HL-60/S4 treated with retinoic acid at 250 ng/mL for 4 days and 3 days (cell line): Measurements from ENCODE around the gene SLC29A1.

Experiments used
- in situ Hi-C: fragments of 300-500 bp; cut with MboI; formaldehyde crosslinking; loops from 2 replicates; pipeline ENCODE4 v1.7.0; 2022; ENCODE audit warnings: low sequenced_read_pairs

Gene SLC29A1

GRCh38 chr6:44234101-44235025 lies 11.0 kb downstream of the SLC29A1 start:
- in situ Hi-C loops, result no loop called here

- in situ Hi-C loops, result no loop called here
These were observed 11.9 kb downstream of the SLC29A1 start for GRCh38 chr6:44235269-44235668.

DNA sequence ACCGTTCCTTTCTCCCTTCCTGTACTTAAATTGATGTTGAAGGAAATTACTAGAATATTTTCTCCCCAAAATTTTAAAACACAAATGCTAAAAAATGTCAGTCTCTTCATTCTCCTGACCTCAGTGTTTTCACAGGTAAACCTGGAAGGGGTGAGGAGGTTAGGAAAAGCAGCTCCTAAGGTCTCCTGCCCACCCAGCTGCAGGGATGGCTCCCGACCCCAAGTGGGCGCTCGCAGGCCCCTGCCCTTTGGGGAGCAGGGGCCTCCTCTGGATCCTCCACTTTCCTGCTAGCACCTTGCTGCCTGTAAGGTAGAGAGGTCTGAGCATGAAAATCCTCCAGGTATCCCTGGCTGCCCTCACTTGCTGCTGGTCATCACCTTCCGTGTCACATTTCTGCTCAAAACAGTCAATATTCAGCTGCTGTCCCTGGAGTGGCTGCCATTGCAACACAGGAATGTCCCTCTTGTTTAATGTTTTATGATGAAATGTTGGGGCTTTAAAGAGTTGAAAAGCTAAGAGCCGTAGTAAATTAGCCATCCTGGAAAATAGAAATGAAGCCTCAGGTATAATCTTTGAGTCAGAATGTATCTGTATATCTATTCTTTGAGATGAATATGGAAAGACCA lies 12.6 kb downstream of the SLC29A1 start:
- in situ Hi-C loops, result no loop called here

DNA sequence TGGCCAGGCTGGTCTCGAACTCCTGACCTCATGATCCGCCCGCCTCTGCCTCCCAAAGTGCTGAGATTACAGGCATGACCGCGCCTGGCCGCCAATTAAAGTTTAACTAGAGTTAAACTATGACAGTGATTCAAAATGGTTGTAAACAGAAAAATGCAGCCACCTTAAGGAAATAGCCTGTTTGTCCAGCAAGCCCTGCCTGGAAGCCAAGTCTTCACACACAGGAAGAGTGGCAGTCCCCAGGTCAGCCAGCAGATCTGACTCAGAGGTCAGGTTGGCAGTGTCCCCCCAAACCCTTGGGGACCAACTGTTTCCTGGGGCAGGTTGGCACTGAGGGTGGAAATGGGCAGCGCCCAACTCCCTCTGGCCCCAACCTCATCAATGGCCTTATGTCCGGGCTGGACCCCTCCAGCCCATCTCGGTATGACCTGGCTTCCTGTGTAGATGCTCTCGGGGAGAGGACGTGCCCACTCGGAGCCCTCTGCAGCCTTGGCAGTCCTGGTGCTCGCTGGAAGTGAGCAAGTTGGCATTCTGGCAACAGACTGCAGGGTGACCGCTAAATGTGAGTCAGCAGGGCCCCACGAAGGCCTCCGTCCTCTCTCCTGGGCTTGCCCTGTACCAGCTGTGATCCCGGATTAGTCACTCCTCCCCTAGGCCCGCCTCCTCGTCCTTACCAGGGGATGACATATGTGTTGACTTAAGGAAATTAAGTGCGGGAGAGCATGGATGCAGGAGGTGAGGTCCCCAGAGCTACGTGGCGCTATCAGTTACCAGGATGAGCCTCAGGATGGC lies 13.8 kb downstream of the SLC29A1 start:
- in situ Hi-C loops, result no loop called here

- in situ Hi-C loops, result no loop called here
These were observed 14.5 kb downstream of the SLC29A1 start for GRCh38 chr6:44237813-44238433.

DNA sequence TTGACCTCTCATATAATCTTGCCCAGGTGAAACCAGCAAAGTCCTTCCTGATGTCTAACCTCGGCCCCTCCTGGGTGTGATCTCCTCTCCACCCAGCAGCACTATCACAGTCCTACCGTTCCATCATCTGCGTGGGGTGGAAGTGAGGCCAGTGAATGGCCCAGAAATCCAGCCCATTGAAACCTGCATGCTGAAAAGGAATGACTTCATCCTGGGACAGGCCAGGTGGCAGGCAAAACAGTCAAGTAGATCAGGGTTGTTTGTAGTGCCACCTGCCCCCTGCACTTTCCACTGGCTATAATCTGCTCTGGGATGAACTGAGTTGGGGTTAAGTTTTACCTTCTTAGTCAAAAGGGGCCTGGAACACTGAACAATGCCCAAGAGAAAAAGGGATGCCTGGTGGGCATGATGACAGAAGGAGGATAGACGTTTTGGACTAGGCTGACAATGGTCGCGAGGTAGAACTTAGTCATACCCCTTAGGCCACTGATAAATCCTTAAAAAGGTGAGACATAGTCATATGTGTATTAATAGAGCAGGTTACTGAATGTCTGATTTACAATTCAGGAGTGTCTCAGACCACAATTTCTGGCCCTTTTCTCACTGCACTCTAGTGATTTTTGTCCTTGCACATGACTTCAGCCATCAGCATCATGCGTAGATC lies 15.4 kb downstream of the SLC29A1 start:
- in situ Hi-C loops, result no loop called here

DNA sequence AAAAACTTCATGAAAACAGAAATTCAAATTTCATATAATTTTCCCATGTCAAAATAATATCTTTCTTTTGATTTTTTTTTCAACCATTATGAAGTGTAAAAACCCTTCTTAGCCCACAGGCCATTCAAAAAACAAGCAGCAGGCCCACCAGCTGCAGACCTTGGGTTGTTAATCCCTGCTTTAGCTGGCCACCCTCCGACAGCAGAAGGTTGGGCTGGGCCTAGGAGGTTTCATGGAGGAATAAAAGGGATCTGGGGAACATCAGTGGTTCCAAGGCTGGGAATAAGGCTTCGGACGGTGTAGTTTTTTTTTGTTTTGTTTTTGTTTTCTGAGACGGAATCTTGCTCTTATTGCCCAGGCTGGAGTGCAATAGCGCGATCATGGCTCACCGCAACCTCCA lies 19.9 kb downstream of the SLC29A1 start:
- in situ Hi-C loops, result no loop called here

DNA sequence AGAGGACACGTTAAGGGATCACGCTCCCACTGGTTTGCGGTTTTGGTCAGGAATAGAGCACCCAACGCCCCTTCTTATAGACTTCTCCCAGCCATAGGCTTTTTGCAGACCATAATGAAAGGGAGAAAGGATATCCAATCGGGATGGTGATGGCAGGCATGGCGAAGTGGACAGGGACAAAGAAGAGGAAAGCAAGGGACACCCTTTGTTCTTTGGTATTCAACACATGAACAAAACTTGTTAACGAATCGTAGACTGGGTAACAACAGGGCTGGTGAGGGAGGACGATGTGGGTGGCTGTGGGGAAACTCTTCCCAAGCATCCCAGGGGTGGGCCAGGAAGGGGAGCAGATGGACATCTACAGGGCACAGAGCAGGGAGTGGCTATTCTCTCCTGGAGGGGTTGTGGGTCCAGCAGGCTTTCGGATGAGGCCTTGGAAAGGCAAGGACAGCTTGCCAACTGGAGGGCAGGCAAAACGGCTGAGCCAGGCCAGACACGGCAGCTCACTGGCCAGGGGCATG lies 22.1 kb downstream of the SLC29A1 start:
- in situ Hi-C loops, result no loop called here

DNA sequence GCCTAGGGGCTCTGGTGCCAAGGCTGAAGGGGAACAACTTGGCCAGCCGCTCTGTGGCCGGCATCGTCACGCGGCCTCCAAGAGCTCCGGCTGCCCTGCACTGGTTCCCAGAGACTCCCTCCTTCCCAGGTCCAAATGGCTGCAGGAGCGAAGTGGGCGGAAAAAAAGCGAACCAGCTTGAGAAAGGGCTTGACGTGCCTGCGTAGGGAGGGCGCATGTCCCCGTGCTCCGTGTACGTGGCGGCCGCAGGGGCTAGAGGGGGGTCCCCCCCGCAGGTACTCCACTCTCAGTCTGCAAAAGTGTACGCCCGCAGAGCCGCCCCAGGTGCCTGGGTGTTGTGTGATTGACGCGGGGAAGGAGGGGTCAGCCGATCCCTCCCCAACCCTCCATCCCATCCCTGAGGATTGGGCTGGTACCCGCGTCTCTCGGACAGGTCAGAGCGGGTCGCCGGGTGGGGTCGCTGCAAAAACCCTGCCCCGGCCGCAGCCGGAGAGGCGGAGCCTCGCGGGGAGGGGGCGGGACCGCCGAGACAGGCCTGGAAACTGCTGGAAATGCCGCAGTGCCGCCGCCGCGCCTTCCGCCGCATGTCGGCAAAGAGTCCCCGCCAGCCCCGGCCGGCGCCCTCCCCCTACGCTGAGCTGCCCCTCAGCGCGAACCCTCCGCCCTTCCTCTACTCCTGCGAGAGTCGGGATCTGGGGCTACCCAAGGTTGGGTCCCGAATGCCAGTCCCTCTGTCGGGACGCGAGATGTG lies 22.7 kb downstream of the SLC29A1 start:
- in situ Hi-C loops, result no loop called here

- in situ Hi-C loops, result no loop called here
These were observed 23.4 kb downstream of the SLC29A1 start, which contains the start of gene HSP90AB1 for GRCh38 chr6:44246663-44247337. HSP90AB1 (plus strand) TSS chr6:44247101; CDS start chr6:44248630, 1,529 bp downstream.

- in situ Hi-C loops, result no loop called here
These were observed 24.2 kb downstream of the SLC29A1 start for GRCh38 chr6:44247338-44248302.

GRCh38 chr6:44248579-44248978 lies 25.2 kb downstream of the SLC29A1 start:
- in situ Hi-C loops, result no loop called here

DNA sequence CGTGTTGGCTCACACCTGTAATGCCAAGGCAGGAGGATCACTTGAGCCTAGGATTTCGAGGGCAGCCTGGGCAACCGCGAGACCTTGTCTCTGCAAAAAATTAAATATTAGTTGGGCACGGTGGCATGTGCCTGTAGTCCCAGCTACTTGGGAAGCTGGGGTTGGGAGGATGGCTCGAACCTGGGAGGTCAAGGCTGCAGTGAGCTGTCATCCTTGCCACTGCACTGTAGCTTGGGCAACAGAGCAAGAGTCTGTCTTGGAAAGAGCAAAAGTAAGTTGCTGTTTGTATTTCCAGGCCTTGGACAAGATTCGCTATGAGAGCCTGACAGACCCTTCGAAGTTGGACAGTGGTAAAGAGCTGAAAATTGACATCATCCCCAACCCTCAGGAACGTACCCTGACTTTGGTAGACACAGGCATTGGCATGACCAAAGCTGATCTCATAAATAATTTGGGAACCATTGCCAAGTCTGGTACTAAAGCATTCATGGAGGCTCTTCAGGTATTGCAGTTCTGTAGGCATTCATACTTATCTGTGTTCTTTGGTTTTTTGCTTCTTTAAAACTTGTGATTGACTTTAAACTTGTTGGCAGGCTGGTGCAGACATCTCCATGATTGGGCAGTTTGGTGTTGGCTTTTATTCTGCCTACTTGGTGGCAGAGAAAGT lies 25.8 kb downstream of the SLC29A1 start:
- in situ Hi-C loops, result no loop called here

- in situ Hi-C loops, result no loop called here
These were observed 26.8 kb downstream of the SLC29A1 start for GRCh38 chr6:44250067-44250717.

DNA sequence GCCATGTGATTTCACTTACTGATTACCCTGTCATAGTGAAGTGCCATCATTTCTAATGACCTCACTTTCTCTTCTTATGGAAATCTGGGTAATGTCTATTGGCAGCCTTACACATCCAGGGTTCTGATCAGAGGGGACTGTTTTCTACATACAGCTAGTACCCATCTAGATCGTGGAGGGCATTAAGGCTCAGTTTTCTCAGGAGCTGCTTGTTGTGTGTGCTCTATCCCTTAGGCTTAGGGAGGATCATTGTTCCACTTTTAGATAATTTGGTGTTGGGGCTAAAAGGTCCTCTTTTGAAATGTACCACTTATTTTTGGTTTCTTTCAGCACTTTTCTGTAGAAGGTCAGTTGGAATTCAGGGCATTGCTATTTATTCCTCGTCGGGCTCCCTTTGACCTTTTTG lies 27.3 kb downstream of the SLC29A1 start:
- in situ Hi-C loops, result no loop called here
